Umbilical cord (tissue), 2 donors: Measurements from ENCODE around the gene UBASH3B. TPM values are rescaled to one million over a fixed set of nuclear protein-coding genes. Genes with fewer than 3 reads are reported as not detected.

Experiments used
- DNase-seq: peaks from one replicate; pipeline ENCODE4 v3.0.0-alpha.2; 2015; ENCODE audit warnings: low spot score
- total RNA-seq: library from RNA; depleted of rRNA; stranded (reverse); fragments of >200 nt; gene quantifications from one replicate; pipeline ENCODE4 v1.2.3, GENCODE V29; 2014; ENCODE audit warnings: low replicate concordance; ENCODE audit not compliant: insufficient read depth

UBASH3B gene
- total RNA-seq, 1 donor from 2014 or later = 3.4 TPM

- no peak for DNase-seq
Measured at GRCh38 chr11:122782222-122782621, 126.7 kb downstream of the UBASH3B start.

- peak; percentile 34 for DNase-seq
Measured at GRCh38 chr11:122784325-122784955, 128.9 kb downstream of the UBASH3B start.

GRCh38 chr11:122785031-122785541 lies 129.6 kb downstream of the UBASH3B start:
- DNase-seq = no peak

GRCh38 chr11:122786896-122787295 lies 131.4 kb downstream of the UBASH3B start:
- DNase-seq = no peak

GRCh38 chr11:122788781-122789535 lies 133.4 kb downstream of the UBASH3B start:
- no peak for DNase-seq

GRCh38 chr11:122789907-122790306 lies 134.4 kb downstream of the UBASH3B start:
- DNase-seq = no peak

- no peak for DNase-seq
Measured at GRCh38 chr11:122791411-122791810, 135.9 kb downstream of the UBASH3B start.

- DNase-seq = no peak
Measured at GRCh38 chr11:122791836-122792235, 136.3 kb downstream of the UBASH3B start.

- no peak for DNase-seq
Measured at GRCh38 chr11:122793515-122793914, 138.0 kb downstream of the UBASH3B start.

- no peak for DNase-seq
Measured at GRCh38 chr11:122795307-122795706, 139.8 kb downstream of the UBASH3B start.

- DNase-seq = no peak
Measured at GRCh38 chr11:122796128-122796717, 140.7 kb downstream of the UBASH3B start.

GRCh38 chr11:122797651-122798050 lies 142.1 kb downstream of the UBASH3B start:
- no peak for DNase-seq

- DNase-seq = no peak
Measured at GRCh38 chr11:122799406-122800105, 144.0 kb downstream of the UBASH3B start.

- no peak for DNase-seq
Measured at GRCh38 chr11:122802876-122803275, 147.4 kb downstream of the UBASH3B start.

GRCh38 chr11:122803306-122803705 lies 147.8 kb downstream of the UBASH3B start:
- DNase-seq = no peak

GRCh38 chr11:122803716-122804115 lies 148.2 kb downstream of the UBASH3B start:
- DNase-seq = no peak

- DNase-seq = no peak
Measured at GRCh38 chr11:122804161-122804560, 148.6 kb downstream of the UBASH3B start.

GRCh38 chr11:122804796-122805195 lies 149.3 kb downstream of the UBASH3B start:
- DNase-seq = peak; percentile 34

- no peak for DNase-seq
Measured at GRCh38 chr11:122807731-122808477, 152.4 kb downstream of the UBASH3B start.

- peak; percentile 15 for DNase-seq
Measured at GRCh38 chr11:122808478-122808869, 153.0 kb downstream of the UBASH3B start.

- no peak for DNase-seq
Measured at GRCh38 chr11:122809866-122810265, 154.3 kb downstream of the UBASH3B start.
